IPS-NIHi7 (cell line): Measurements from ENCODE around the gene GALT.

Experiments
- DNase-seq: peaks from one replicate; pipeline ENCODE4 v3.0.0; 2012; ENCODE audit warnings: mixed read lengths; ENCODE audit errors: extremely low spot score

Gene GALT

DNA sequence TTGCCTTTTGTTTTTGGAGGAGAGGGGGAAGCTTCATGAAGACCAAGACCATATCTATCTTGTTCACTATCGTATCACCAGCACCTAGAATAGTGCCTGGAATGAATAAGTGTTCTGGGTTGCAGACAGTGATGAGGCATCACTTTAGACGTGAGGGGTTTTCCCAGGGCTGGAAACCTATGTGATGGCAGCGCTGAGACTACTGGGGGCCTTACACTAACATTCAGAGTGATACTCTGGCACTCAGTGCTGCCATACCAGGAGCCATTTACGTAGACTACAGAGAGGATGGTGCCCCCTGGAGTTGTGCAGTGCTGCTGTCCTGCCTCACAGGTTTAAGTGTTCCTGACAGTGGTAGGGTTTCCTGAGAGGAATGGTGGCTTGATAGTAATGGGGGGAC is 37.7 kb downstream of the GALT start:
- DNase-seq = no peak

DNA sequence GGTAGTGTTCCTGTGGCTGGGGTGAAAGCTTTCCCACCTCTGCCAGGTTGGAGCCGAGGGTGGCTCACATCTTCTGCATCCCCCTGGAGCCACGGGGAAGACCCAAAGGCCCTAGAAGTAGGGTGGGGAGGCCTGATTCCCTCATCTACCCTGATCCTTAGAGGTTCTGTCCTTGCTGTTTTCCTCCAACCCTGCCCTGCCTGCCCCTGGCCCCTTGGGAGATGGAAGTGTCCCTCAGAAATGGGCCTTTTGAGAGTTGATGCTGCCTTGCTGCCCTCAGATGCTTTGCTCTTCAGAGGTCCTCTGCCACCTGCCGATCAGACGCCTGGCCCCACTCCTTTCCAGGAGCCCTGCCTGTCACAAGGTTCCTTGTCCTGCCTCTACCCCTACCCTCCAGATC is 38.3 kb downstream of the GALT start:
- DNase-seq = no peak

DNA sequence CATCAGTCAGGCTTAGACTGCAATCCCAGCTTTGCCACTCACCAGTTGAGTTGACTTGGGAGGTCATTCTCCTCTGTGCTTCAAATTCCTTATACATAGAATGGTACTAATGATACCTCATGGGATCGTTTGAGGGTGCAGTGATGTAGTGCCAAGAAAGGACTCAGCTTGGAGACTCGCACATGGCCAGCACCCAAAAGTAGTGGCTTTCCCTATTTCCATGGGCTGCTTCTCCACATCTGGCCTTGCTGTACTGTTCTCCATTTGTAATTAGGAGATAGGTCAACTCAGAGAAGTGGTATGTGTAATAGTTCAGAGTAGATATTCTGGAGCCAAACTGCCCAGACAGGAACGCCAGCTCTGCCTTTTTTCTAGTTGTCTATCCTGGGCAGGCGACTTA is 39.1 kb downstream of the GALT start:
- DNase-seq = no peak

DNA sequence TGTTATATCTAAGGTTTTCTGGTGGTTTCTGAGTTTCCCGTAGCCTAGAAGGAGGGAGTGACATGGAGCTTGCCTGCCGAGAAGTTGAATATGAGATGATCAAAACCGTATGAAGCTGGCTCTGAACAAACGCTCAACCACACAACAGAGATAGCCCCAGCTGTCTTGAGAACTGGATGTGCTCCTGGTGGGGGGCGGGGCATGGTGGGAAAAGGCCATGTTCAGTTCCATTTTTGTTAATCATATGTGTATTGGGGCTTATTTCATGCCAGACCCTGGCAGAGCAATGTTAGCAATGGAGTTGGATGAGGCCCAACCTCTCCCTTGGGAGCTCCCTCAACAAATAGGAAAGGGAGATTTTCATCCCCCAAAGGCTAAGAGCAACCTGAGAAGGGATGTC is 39.8 kb downstream of the GALT start:
- no peak for DNase-seq

DNA sequence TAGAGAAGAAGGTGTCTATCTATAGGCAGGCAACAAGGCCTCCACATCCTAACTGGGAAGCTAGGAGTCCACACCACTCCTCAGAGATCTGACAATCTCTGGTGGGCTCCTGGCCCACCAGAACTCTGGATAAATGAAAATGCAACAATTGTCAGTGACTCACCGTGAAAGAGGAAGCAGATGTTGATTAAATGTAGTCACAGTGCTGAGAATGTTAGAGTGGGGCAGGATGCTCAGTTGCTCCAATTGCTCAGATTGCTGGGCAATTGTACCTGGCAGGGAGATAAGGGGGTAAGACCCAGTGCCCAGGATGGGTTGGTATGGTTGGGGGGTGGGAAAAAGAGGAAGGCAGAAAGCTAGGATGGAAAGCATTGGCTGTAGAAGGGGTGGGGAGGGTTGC is 40.3 kb downstream of the GALT start:
- no peak for DNase-seq

DNA sequence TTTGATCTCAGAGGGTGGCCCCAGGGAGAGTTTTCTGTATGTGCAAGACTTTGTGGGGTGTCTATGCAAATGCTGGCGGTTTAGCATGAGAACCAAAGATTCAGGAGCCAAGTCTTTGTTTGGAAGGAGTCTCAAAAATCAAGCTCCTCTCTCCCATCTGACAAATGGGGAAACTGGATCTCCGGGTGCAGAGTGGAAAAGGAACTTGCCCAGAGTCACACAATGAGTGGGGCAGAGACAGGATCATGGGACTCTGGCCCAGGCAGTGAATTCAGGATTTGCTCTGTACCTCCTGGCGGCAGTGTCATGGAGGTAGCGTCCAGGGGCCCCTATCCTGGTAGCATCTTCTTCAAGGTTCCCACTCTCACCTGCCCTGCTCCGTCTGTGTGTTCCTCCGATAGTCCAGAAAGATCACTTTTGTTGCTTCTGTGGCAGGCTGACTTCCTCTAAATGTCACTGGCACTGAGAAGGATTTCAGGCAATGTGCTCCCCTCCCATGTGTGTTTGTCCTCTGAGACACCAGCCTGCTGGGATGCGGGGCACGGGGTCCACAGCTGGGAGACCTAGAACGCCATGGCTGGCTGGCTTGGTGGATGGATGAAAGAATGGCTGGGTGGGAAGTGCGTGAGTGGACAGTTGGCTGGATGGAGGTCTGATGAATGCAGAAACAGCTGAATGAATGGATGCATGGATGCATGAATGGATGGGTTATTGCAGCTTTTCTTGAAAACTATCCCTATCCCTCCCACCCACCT is 41.0 kb downstream of the GALT start:
- no peak for DNase-seq

DNA sequence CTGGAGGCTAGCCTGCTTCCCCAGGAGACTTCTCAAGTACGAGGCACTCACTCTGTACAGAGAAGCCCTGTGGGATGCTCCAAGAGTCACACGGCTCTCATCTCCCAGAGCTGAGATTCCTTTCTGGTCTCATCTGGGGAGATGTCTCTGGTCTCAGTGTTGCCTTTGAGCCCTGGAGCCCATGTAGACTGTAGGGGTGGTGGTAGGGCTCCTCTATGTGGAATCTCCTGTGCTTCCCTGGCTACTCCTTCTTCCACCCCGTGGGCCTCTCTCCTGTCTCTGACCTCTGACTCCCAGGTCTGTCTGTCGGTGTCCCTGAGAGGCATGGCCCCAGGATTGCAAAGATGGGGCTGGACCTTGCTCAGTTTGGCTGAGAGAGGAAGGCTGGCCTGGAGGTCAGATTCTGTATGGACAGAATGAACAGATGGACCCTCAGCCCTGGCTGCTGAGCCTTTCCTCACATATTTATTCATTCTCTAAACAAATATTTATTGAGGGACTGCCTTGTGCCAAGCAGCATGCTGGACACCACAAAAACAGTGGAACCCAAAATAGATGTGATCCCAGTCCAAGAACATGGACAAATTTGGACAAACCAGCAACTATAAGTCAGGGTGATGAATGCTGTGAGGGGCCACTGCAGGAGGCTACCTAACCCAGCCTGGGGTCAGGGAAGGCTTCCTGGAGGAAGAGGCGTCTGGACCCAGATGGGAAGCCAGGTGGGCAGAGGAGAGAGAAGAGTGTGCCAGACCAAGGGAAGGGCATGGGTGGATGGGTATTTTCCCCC is 42.0 kb downstream of the GALT start:
- no peak for DNase-seq

DNA sequence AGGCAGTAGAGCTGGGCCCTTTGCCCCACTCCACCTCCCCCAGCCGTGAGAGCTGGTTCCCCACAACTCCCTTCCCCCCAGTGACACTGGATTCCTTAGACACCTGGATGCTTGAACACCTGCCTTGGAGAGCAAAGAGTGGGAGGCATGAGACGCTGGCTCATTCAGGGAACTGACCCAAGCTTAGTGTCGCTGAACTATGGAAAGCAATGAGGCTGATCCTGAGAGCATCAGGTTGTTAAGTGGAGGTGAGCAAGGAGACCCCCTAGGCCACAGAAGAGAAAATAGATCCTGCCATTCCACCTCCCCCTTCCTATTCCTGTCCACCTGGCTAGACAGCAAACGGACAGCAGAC is 42.6 kb downstream of the GALT start:
- no peak for DNase-seq

DNA sequence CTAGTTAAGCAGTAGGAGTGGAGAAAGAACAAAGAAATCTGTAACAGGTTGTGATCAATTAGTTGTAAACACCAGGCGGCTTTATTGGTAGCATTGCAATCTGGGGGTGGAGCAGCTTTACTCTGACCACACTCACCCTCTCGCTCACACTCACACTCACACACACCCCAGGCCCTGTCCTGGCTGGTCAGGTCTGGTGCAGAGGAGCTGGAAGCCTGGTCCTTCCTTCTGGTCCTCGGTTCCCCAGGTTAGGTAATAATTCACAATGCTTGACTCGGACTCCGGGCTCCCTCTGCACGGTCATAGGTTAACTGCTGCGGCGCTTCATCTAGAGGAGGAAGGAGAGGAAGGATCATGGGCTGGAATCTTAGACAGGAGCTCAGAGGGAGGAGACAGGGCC is 43.0 kb downstream of the GALT start:
- no peak for DNase-seq

DNA sequence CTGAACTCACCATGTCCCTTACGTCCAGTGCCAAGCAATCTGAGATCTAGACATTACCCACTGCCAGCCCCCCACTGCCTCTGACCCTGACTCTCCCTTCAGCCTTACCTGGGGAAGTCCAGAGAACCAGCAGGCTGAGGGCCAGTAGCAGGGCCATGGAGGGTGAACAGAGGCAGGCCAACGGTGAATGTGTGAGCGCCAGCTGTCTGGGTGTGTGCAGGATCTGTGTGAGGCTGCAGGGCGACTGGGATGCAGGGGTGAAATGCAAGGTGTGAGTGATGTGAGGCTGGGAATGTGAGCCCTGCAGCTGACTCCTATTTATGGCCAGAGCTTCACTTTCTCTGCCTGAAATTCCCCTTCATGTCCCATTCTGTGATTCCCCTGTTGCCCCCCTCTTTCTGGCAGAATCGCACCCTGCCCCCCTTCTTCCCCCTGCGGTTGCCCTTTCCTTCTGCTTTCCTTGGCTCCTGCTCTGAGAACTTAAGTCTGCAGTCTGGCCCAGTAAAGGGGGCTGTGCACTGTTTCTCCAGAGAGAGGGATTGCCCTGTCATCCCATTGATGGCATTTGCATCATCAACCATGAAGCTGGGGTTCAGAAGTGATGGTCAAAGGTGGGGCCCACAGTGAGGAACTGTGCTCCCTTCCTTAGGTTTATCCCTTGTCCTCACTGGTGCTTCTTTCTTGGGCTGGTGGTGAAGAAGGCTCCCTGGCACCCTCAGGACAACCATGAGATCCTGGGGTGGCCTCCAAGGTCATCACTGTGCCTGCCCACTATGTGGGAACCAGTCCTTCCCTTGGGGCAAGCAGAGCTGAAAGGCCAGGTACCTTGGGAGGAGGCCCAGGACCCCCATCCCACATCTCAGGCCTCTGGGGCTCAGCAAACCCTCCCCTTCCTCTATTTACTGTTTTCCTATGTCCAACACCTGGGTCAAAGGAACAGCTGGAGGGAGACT is 44.8 kb downstream of the GALT start, which contains the start of gene CCL19:
TSS of gene CCL19 (minus strand) at position 294 of the 953 bp plus-strand sequence. CDS start at position 157, 137 bp downstream.
- DNase-seq = no peak

DNA sequence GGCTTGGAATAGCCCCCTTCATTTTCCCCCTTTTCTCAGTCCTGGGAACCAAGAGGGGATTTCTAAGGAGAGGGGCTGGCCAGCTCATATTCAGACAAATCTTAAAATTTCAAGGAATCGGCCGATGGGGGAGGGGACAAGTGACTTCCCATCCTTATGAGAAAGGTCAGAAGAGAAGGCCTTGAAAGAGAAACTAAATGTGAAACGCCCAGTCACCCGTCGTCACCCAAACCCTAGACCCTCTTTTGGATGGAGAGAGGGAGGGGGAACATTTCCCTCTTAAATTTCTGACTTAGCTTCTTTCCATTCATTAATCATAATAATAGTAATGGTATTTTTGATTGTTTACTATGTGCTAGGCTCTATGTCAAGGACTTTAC is 45.5 kb downstream of the GALT start:
- DNase-seq = no peak

DNA sequence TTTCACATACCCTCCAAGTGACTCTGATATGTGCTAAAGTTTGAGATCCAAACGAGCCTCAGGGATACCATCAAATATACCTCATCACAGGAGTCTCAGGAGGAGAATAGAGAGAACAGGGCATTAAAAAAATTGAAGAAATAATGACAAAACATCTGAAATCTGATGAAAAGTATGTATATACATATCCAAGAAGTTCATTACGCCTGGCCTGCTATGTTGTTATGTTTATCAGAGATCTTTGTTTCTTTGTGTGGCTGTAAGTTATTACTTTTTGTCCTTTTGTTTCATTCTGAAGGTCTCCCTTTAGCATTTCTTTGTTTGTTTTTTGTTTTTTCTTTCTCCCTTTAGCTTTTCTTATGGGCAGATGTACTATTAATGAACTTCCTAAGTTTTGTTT is 47.1 kb downstream of the GALT start:
- no peak for DNase-seq

DNA sequence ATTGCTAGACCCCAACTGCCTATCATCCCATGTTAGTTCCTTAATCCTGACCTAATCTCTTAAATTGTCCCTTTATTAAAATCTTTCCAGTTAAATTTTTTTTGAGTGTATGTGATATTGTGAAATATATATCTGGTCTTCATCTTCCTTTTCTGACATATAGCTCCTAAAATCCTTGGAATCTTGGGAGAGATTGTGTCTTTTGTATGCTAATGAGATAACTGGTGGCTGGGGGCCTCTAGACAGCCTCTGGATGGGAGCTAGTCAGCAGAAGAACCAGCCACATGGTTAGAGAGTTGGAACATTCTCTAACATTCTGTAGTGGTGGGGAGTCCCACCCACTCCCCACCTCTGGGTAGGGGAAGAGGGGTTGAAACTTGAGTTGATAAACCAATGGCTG is 48.3 kb downstream of the GALT start:
- no peak for DNase-seq
